ENCODE measurements around the gene NTSR2. TPM values are rescaled to one million over a fixed set of nuclear protein-coding genes. Genes with fewer than 3 reads are reported as not detected.

NTSR2 gene
- total RNA-seq, 1 experiment from 2014 or later = not detected

DNA sequence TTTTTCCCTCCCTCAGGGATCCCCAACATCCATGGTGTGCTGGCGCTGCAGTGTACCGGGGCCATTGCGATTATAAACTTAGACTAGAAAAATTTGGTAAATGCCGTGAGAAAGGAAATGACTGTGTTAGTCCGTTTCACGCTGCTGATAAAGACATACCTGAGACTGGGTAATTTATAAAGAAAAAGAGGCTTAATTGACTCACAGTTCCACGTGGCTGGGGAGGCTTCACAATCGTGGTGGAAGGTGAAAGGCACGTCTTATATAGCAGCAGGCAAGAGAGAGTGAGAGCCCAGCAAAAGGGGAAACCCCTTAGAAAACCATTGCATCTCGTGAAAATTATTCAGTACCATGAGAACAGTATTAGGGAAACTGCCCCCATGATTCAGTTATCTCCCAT is 44.3 kb downstream of the NTSR2 start:
- intact Hi-C loops (cut with micrococcal nuclease) = no loop called here
- ChIA-PET CTCF (no interaction called here), POLR2A (ENCODE audit: unreplicated experiment) (no interaction called here)
- H3K4me1 ChIP-seq (ENCODE audit: insufficient read depth, low read length) = no peaks in the 10 kb centered on the region
- no peaks in the 10 kb centered on the region for H3K36me3 ChIP-seq (ENCODE audit: low read depth, low read length)
- no peak overlapping the region for H3K27ac ChIP-seq (ENCODE audit: low read length)
- H2AFZ ChIP-seq (ENCODE audit: low read length) = no peak overlapping the region
- H3K4me3 ChIP-seq (ENCODE audit: low read length) = no peak overlapping the region
- no peak for TF ChIP-seq EZH2 (IDR thresholded peaks at IDR 0.05; ENCODE audit: low read length, unreplicated experiment)
- no peak for TF ChIP-seq EZH2phosphoT487 (IDR thresholded peaks at IDR 0.05; ENCODE audit: borderline replicate concordance, low read length)
- TF ChIP-seq, protein P1, sequence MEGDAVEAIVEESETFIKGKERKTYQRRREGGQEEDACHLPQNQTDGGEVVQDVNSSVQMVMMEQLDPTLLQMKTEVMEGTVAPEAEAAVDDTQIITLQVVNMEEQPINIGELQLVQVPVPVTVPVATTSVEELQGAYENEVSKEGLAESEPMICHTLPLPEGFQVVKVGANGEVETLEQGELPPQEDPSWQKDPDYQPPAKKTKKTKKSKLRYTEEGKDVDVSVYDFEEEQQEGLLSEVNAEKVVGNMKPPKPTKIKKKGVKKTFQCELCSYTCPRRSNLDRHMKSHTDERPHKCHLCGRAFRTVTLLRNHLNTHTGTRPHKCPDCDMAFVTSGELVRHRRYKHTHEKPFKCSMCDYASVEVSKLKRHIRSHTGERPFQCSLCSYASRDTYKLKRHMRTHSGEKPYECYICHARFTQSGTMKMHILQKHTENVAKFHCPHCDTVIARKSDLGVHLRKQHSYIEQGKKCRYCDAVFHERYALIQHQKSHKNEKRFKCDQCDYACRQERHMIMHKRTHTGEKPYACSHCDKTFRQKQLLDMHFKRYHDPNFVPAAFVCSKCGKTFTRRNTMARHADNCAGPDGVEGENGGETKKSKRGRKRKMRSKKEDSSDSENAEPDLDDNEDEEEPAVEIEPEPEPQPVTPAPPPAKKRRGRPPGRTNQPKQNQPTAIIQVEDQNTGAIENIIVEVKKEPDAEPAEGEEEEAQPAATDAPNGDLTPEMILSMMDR (conservative IDR thresholded peaks at IDR 0.05; ENCODE audit: low read depth, low read length) = no peak
- no peaks in the 10 kb centered on the region for H3K9me3 ChIP-seq (ENCODE audit: low read length)
- no peaks in the 10 kb centered on the region for H3K79me2 ChIP-seq (ENCODE audit: low read length)
- no TSS peak for BruUV-seq (replicated peaks)
- H4K20me1 ChIP-seq (ENCODE audit: low read length) = no peaks in the 10 kb centered on the region
- H3F3A ChIP-seq (ENCODE audit: low read length, unreplicated experiment) = no peaks in the 10 kb centered on the region
- ATAC-seq = no peak
- DNase-seq = no peak
- H3K4me2 ChIP-seq (ENCODE audit: low read length) = no peak overlapping the region
- no peak overlapping the region for H3K9ac ChIP-seq (ENCODE audit: low read length)
- H3K27me3 ChIP-seq (ENCODE audit: low read length) = peaks cover 7% of the 10 kb centered on the region; the same call in 1 of the 2 replicates
- H3K9me2 ChIP-seq (replicated peaks; ENCODE audit: low read length) = no peaks in the 10 kb centered on the region

DNA sequence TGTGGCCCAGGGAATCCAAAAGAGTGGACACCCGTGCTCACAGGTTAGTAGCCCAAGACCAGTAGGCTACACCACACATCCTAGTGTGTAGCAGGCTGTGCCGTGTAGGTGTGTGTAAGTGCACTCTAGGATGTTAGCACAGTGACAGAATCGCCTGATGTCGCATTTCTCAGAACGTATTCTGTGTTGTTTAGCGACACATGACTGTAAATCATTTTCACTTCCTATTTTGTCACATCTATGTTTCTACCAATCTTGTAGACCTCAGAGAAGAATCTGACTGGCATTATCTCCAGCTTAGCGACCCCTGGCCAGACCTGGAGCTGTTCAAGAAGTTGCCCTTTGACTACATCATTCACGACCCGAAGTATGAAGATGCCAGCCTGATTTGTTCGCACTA is 45.1 kb downstream of the NTSR2 start:
- intact Hi-C loops (cut with micrococcal nuclease) = no loop called here
- no peak overlapping the region for H3K9ac ChIP-seq (ENCODE audit: low read length)
- H4K20me1 ChIP-seq (ENCODE audit: low read length) = no peaks in the 10 kb centered on the region
- H3K9me2 ChIP-seq (replicated peaks; ENCODE audit: low read length) = no peaks in the 10 kb centered on the region
- H3K9me3 ChIP-seq (ENCODE audit: low read length) = no peaks in the 10 kb centered on the region
- H3K36me3 ChIP-seq (ENCODE audit: low read depth, low read length) = no peaks in the 10 kb centered on the region
- no peak for DNase-seq
- H3K27me3 ChIP-seq (ENCODE audit: low read length) = peaks cover 7% of the 10 kb centered on the region; the same call in 1 of the 2 replicates
- no peak for ATAC-seq
- no peak overlapping the region for H3K4me2 ChIP-seq (ENCODE audit: low read length)
- H3K4me1 ChIP-seq (ENCODE audit: insufficient read depth, low read length) = no peaks in the 10 kb centered on the region
- no peaks in the 10 kb centered on the region for H3K79me2 ChIP-seq (ENCODE audit: low read length)
- ChIA-PET CTCF (no interaction called here), POLR2A (ENCODE audit: unreplicated experiment) (no interaction called here)
- TF ChIP-seq EZH2phosphoT487 (IDR thresholded peaks at IDR 0.05; ENCODE audit: borderline replicate concordance, low read length) (no peak), EZH2 (IDR thresholded peaks at IDR 0.05; ENCODE audit: low read length, unreplicated experiment) (no peak)
- TF ChIP-seq, protein P1 (conservative IDR thresholded peaks at IDR 0.05; ENCODE audit: low read depth, low read length) = no peak
- BruUV-seq (replicated peaks) = no TSS peak
- no peak overlapping the region for H3K27ac ChIP-seq (ENCODE audit: low read length)
- no peaks in the 10 kb centered on the region for H3F3A ChIP-seq (ENCODE audit: low read length, unreplicated experiment)
- H2AFZ ChIP-seq (ENCODE audit: low read length) = no peak overlapping the region
- no peak overlapping the region for H3K4me3 ChIP-seq (ENCODE audit: low read length)

DNA sequence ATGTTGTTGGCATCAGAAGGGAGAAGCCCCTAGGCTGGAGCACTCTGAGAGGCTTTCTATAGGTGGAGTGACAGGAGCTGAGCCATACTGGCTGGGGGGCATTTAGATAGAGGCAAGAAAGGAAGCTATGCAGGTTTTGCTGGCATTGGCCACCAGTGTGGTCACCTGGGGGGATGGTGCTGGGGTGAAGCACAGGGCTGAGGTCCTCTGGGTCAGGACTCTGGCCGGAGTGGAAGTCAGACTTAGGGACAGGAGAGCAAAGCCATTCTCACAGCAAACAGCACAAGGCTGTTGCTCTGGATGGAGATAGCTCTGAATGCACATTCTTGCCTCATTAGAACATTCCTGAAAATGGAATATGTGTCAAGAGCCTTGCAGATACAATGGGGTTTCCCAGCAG is 47.4 kb downstream of the NTSR2 start:
- ChIA-PET POLR2A (ENCODE audit: unreplicated experiment) (no interaction called here), CTCF (no interaction called here)
- TF ChIP-seq, protein P1 (conservative IDR thresholded peaks at IDR 0.05; ENCODE audit: low read depth, low read length) = no peak
- no peak for TF ChIP-seq EZH2phosphoT487 (IDR thresholded peaks at IDR 0.05; ENCODE audit: borderline replicate concordance, low read length)
- Histone ChIP-seq H3K27me3 (ENCODE audit: low read length) (peaks cover 7% of the 10 kb centered on the region; the same call in 1 of the 2 replicates), H3K9me2 (replicated peaks; ENCODE audit: low read length) (no peaks in the 10 kb centered on the region), H3K9me3 (ENCODE audit: low read length) (no peaks in the 10 kb centered on the region), H3K4me3 (ENCODE audit: low read length) (no peak overlapping the region), H2AFZ (ENCODE audit: low read length) (no peak overlapping the region), H4K20me1 (ENCODE audit: low read length) (no peaks in the 10 kb centered on the region), H3K9ac (ENCODE audit: low read length) (no peak overlapping the region), H3K4me1 (ENCODE audit: insufficient read depth, low read length) (no peaks in the 10 kb centered on the region), H3K79me2 (ENCODE audit: low read length) (no peaks in the 10 kb centered on the region), H3K4me2 (ENCODE audit: low read length) (no peak overlapping the region), H3F3A (ENCODE audit: low read length, unreplicated experiment) (no peaks in the 10 kb centered on the region), H3K27ac (ENCODE audit: low read length) (no peak overlapping the region), H3K36me3 (ENCODE audit: low read depth, low read length) (no peaks in the 10 kb centered on the region)
- intact Hi-C loops (cut with micrococcal nuclease) = no loop called here
- no peak for DNase-seq
- no peak for ATAC-seq
- BruUV-seq (replicated peaks) = no TSS peak

All from PC-3 (cell line).